NCI-H146 treated with DMSO at 0.1 percent for 48 hours (cell line): ENCODE measurements around the gene PDE4D.

ENCODE experiments used
- DNase-seq: peaks from one replicate; lab custom pipeline; 2025; ENCODE audit not compliant: unreplicated experiment; lab: John Stamatoyannopoulos, UW

PDE4D gene

DNA sequence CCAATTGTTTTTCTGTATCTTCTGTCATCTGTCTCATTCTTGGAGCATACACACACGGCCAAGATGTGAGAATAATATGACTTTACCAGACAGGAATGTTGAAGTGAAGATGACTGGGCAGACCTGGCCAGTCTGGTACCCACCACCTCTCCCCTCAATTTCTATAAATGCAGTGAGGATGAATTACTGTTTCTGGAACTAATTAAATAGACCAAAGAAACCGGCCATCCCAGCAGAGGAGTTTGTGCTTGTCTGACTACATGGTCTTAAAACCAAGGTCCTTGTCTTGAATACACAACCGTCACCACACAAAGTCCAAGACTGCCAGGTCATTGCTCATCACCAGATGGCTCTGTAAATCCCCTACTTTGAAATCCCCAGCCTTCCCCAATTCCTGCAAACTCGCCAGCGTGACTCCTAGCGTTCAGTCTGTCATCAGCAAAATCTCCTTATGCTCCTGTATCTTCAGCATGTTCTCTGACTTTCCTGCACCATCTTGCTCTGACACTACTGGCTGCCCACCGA, 147.2 kb downstream of the PDE4D start:
- DNase-seq, result no peak

DNA sequence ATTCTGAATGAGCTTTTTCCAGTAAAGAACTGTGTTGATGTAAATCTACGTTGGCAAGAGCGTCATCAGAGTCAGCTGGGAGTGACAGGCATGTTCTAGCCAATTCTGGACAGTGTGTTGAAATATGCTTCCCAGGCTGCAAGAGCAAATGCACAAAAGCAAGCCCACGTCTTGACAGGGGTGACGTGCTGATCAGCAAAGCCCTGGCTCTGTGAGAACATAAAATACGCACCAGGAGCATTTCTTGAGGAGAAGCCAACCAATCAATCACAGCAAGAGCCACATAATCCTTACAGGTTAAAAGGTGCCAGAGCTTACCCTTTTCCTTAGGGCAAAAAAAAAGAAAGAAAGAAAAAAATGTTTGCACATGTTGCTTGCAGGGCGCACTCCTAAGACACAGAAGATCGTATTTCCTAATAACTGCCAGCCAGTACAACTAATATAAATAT, 148.1 kb downstream of the PDE4D start:
- DNase-seq, result peak; percentile 23

DNA sequence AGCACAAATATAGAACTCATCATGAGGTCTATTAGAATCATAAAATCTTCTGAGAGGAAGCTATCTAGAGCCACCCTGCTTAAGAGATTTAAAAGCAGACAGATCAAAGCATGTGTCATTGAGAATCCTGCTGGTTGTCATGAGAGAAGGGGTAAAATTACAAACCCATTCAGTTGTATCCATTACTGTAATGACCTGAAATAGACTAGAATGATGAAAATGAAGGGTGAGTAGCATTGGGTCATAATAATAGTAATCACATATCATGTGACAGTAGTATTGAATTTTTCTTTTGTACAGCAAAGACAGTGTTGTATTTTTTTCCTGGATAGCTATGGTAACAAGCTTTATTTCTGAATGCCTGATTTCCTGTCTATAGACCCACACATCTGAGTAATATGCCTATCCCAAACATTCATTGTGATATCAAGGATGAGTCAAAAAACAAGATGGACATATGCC, 149.0 kb downstream of the PDE4D start:
- DNase-seq, result peak; percentile 96

DNA sequence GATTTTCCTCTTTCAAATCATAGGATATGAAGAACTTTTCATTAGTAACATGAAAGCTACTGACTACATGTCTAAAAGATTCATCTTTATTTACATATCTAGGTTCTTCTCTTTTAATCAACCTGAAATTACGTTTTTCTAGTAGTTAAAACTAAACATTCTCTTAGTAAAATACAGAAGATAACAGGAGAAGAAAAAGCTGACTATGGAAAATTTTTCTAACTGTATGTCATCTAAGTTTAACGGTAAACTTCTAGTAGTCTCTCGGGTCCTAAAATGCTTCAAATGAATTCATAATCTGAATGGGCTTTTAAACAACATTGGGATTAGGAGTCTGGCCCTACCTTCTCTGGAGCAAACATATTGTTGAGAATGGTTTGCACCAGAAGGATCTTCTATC, 151.9 kb downstream of the PDE4D start:
- no peak for DNase-seq

DNA sequence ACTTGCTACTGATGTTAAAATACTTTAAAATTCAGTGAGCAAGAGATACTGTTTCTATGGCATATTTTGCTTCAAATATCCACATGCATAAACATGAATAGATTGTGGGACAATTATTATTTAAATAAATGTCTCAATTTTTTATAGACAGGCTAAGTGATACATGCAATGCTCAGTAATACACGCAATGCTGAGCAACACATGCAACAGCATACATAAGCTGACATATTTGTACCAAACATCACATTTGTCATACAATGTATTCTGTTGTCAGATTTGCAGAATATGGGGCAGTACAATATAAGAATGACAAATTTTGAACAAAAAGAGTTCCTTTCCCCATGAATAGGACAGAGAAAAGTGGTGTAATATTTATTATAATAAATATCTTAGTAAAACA, 155.5 kb downstream of the PDE4D start:
- no peak for DNase-seq

DNA sequence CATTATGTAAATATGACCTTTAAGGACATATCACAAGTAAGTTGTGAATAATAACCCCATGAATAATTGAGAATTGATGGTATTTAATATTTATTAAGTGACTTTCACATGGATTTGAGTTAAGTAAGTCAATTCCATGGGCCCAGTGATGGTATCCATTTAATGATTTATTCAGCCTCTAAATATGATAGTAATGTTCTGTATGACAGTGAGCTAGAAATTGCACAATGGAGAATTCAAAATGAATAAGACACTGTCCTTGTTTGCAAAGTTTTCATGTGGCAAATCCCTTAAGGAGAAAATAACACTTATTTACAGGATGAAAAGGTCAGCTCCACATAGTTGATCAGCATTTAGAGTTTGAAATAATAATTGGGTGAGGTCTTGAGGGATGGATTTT, 160.7 kb downstream of the PDE4D start:
- no peak for DNase-seq

DNA sequence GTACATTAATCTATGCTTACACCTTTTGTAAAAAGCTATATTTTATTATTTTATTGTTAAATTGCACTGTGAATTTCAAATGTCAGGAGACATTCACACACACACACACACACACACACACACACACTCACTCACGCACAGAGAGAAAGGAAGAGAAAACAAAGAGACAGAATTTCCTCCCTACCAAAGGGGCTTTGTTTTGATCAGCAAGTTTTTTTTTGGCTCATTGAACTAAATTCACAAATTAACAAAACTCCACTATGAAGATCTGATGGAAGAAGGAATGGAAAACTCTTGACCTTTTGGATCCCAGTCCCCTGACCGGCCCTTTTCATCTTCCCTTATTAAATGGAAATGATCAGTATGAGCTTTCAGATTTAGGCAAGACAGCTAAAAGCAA, 161.2 kb downstream of the PDE4D start:
- DNase-seq, result no peak

DNA sequence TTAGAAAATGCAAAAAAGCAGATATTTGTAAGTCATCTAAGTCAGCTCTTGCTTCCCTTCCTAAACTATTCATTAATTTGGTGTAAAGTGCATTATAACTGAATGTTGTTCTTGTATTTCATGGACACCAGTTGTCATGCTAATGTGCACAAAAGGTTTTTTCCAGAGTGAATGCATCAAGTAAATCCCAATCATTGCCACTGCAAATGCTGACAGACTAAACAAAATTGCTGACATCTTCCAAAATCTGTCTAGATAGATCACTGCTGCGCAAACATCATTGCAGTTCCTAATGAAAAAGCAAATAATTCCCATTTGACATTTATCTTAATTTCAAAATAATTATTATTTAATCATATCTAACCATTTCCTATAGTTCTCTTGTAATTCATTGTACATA, 161.7 kb downstream of the PDE4D start:
- no peak for DNase-seq

DNA sequence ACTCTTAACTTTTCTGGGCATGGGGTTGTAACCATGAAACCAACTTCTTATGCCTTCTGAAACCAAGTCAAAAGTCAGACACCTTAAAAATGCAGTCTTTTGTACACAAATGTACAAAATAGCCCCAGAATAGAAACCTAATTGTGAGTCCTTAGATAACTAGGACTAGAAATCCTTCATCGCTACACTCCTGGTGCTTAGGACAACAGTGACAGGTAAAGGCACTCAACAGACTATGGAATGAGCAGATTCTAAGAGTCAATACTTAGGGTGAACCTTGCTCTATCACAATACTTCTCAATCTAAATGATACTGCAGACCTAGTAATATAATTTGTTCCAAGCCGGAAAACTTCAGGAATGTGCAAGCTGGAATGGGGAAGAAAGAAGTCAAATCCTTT, 163.7 kb downstream of the PDE4D start:
- DNase-seq, result no peak

DNA sequence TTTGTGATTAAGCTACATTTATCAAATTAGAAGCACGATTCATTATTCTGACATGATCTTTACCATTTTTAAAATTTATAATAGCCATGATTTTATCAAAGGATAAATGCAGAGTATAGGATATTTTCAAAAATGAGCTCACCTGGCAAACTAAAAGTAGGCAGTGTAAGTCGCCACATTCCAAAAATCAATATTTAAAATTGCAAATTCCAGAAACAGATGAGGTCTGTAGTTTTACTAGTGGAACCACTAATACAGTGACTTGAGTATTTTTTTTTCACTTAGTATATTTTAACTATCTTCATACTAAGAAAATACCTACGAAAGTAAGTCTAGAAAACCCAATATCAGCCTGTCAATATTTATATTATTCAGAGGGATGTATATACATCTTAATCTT, 164.2 kb downstream of the PDE4D start:
- no peak for DNase-seq

DNA sequence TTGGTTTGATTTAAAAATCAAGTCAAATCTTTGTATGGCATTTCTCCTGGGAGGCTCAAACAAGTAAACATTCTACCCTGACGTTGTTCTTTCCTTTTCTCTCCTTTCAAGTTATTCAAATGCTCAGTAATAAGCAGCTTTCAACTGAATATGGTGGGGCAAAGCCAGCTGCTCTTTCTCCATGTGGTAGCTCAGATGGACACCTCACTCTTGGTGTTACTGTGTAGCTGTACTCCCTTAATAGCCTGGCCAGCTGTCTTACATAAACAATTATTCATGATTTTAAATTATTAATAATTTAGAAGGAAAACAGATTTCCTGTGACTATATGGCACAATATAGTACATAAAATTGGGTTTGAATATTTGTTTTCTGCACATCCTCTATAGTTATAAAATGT, 165.2 kb downstream of the PDE4D start:
- DNase-seq, result no peak

DNA sequence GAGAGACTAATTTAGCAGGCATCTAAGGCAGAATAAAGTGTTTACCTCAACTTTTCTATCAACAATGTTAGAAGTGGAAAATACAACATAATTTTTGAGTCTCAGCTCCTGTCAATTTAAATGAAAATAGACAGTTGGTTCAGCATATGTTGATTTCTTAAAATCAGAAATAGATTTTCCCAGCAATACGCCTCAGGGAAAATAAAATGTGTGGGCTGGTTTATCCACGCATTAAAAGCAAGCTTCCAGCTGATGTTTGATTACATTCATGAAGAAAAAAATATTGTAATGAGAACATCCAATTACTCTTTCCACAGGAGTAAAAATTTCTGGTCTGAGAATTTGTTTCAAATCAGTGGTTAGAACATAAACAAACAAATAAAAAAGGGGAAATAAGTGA, 166.3 kb downstream of the PDE4D start:
- DNase-seq, result no peak

DNA sequence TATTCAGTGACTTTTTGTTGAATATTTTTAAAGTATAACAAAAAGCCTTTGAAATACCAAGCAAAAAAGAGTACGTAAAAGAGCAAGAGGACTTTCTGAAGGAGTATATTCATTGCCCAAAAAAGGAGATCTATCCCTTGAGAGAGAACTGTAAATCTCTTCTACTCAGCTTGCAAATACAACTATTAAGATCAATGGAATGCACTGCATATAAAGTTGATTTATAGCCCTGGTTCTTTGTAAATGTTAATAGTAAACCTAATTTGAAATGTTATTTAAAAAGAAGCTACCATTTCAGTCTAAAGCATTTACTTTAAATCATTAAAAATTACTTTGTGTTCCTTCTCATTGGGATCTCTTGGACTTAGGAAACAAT, 168.1 kb downstream of the PDE4D start:
- DNase-seq, result no peak

DNA sequence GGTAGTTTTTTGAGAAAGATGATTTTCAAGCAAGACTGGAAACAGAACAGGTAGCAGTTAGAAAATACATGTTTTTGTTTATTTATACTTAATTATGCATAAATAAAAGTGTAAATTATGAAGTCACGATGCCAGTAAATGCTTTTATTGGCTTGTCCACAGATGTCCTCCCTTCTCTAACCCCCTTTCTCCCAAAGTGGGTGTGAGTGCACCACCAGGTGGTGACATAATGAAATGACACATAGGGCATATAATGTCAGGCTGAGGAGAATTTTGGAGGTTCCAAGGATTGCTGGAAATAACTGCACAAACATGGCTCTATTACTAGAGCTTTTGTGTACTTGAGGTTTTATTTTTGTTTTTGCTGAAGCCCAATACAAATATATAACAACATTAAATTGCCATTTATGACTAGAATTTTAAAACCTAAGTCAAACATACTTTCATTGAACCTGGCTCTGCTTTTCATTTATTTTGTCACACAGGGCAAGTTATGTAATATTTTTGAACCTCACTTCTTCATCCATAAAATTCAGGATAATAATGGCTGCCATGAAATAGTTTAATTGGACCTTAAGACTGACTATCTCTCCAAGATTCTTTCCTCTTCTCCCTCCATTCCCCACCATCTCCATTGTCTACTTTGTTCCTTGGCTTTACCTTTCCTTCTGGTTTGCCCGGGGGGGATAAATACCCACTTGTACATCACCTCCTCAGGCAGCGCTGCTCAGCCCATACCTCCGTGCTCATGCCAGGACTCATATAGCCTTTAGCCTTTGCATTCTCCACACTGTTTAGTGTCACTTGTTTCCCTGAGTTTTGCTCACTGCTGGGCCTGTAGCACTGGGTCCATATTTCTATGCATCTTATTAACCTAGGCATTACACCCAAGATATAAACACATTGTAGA, 168.8 kb downstream of the PDE4D start:
- peak; percentile 34 for DNase-seq

DNA sequence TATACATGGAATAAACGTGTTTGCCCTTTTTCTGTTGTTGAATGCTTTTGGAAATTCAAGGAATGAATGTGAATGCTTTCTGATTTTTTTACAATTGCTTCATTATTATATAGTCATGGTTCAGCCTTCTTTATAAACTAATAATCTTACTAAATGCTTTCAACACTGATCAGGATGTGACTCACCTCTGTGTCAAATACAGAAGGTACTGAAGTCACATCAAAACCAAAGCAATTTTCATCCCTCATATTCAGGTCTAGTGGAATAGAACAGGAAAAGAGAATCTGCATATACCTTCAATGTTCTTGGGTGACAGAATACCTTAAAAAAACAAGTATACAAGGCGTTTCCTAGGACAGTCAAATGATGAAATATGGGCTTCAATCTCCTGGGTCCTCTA, 170.7 kb downstream of the PDE4D start:
- no peak for DNase-seq

DNA sequence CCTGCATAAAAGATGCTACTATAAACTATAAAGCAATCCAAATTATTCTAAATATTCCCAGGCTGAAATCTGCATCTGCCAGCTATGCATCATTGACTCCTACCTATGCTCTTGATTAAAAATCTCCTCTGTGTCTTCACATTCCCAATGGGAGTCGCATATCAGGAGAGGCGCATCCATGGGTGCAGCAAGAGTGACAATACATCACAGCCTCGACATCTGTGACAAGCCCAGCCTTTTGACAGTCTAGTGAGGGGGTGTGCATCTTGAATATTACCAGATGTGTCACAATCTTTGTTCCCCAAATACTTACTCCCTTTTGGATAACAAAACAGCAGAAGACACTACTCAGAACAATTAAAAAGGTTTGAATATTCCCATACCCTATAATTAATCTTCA, 171.8 kb downstream of the PDE4D start:
- no peak for DNase-seq

DNA sequence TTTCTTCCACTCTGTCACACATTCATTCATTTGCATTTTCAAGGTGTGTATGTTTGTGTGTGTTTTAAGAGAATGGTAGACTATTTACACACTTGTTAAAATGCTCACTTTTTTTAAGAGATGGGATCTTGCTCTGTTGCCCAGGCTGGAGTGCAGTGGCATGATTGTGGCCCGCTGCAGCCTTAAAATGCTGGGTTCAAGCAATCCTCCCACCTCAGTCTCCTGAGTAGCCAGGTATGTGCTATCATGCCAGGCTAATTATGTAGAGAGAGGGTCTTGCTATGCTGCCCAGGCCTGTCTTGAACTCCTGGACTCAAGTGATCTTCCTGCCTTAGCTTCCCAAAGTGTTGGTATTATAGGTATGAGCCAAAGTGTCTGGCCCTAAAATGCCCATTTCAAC, 173.5 kb downstream of the PDE4D start:
- no peak for DNase-seq

DNA sequence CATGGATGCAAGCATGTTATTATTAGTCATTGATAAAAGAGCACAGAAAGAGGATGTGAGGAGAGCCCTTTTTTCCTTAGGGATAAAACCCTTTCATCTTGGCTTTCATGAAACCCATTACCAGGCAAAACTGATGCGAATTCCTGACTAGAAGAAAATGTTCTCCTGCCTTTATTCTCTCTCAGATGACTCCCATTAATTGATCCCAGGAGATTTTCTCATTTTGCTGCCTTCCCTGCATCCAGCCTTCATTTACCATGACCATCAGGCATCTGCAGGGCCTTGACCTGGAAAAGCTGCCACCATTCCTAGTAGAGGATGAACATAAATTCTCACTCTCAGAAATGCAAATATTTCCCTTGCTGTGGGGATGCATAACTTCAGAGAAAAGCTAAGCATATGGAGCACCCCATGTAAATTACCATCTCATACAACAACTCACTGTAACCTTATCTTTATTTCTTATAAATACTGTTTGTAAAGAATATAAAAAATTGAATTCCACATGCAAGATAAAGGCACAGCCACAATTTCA, 176.5 kb downstream of the PDE4D start:
- DNase-seq, result no peak

DNA sequence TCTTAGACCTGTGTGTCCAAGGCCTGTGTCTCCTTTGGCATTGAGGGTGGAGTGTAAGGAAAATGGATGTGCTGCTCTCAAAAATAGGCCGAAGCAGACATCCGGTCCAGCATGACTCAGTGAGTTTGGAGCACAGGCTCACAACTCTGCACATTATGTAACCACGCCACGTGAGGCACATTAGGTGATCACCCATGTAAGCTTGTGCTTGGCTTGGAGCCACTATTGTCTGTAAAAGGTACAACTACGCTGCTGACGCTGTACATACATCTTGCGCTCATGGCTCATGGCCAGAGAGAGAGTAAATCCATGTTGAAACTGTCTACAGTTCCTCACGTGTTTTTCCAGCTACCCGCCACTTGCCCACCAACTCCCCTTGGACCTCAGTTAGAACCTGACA, 177.5 kb downstream of the PDE4D start:
- DNase-seq, result no peak

DNA sequence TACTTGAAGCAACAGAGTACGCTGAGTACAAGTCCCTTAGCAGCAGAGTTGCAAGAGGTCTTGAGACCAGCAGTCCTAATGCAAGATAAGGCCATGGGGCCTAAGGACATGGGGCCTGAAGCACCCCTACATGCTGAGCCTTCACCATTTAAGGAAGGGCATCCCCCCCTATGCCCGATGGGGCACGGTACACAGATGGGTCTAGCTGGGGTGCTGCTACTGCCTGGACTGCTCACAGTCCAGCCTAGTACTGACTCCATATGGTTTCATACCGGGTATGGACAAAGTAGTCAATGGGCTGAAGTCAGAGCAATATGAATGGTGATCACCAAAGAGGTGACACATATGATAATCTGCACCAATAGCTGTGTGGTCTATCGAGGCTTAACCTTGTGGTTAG, 178.3 kb downstream of the PDE4D start:
- no peak for DNase-seq

DNA sequence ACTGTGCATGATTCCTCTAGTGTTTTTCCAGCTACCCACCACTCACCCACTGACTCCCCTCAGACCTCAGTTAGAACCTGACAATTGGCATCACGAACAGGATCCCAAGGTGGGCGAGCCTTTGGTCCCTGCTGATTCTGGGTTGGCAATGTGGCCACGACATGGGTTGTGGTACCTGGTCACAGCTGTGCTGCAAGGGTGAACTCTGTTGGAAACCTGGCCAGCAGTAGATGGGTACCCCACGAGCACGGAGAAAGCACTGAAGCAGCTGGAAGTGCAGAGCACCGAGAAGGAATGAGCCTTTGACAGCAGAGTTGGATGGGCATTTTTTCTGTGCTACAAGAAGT, 180.1 kb downstream of the PDE4D start:
- no peak for DNase-seq

DNA sequence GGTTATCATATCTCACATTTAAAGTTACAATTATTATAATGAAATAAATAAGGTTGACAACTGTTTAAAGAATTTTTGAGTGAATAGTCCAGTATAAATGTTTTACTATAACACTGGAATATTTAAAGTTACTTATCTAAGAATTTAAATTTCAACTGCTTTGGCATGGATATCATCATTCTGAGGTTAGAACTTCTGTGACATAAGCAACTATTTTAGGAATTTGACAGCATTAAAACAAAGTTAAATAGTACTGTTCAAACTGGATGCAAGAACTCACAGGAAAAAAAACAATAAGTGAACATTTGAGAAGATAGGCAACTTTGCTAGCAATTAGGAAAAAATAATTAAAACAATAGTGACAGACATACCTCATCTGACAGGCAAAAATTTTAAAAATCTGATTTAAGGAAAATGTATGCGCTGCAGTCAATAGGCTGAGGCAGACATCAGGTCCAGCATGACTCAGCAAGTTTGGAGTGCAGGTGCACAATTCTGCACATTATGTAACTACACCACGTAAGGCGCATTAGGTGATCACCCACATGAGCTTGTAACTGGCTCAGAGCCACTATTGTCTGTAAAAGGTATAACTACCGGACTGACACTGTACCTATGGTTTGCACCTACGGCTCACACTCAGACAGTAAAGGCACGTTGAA, 180.6 kb downstream of the PDE4D start:
- DNase-seq, result no peak
